GM23248 (cell line): ENCODE measurements around the gene DVL3.

ENCODE experiments used
- EZH2 ChIP-seq: fragments of 200-600 bp; sonication (generic); IDR thresholded peaks from 2 replicates; pipeline ENCODE4 v1.6.1; 2018; ENCODE audit warnings: antibody characterized with exemption, mild to moderate bottlenecking; ENCODE audit not compliant: insufficient read depth, poor library complexity, severe bottlenecking
- EZH2phosphoT487 ChIP-seq: fragments of 200-600 bp; sonication (generic); IDR thresholded peaks from 2 replicates; pipeline ENCODE4 v1.6.1; 2018; ENCODE audit warnings: antibody characterized with exemption, moderate library complexity, mild to moderate bottlenecking, low read depth; ENCODE audit not compliant: insufficient read depth

DNA sequence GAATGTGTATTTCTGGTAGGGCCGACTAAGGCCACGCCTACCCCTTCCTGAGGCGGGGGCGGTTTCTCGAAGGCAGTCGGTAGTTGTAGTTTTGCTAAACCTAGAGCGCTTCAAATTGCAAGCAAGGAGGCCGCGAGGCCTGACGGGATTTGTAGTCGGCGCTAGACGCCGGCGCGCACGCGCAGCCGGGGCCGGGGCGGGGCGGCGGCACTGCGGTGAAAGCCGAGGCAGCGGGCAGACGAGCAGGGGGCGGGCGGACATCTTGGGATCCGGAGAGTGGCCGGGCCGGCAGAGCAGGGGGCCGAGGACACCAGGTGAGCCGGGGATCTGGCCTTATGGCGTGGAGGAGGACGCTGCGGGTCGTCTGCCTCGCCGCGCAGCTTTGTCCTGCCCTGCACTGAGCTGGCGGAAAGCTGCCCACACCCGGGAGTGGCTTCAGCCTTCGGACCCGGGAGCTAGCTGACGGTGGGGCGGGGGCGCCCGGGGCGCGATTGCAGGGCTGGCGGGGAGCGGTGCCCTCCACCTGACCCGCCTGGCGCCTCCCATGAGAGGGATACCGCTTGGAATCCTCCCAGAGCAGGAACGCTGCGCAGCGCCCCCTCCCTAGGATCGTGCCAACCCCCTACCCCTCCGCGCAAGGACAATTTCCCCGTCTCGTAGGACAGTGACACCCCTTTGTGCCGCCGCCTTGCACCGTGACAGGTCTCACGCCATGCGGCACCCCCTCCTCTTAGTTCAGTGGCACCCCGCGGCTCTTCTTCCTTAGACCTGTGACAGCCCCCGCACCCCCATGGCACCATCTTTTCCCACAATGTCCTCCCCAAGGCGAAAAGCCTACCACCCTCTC is 19.7 kb downstream of the DVL3 start, which contains the start of gene AP2M1:
- no peak for TF ChIP-seq EZH2phosphoT487
- TF ChIP-seq EZH2 = no peak
